Lung (tissue), 12 donors: Measurements from ENCODE around the gene ANKRD11. TPM values are rescaled to one million over a fixed set of nuclear protein-coding genes. Genes with fewer than 3 reads are reported as not detected.

Experiments
- ATAC-seq: fragments of 200-7000 bp; cut with Tn5 transposase; one replicate; pipeline ENCODE4 v1.9.1; 2020; ENCODE audit warnings: moderate number of reproducible peaks; ENCODE audit not compliant: insufficient read depth, low FRiP score
- DNase-seq, 3 donors: peaks; one replicate each; pipeline ENCODE4 v3.0.0-alpha.2; 2013 to 2017
- H3K27ac ChIP-seq, 2 donors: one replicate each; pipeline ENCODE4 v1.5.1; 2013; ENCODE audit warnings: mild to moderate bottlenecking in 2 of 2, moderate library complexity in 2 of 2, control low read depth in 1 of 2, inconsistent platforms in 1 of 2, low read depth in 1 of 2, low read length in 1 of 2
- H3K27me3 ChIP-seq, 3 donors: one replicate each; pipeline ENCODE4 v1.5.1; 2013; ENCODE audit warnings: low read length in 2 of 3; ENCODE audit not compliant: control insufficient read depth in 3 of 3, insufficient read depth in 3 of 3
- H3K36me3 ChIP-seq, 4 donors: one replicate each; pipeline ENCODE4 v1.5.1; 2013; ENCODE audit warnings: low read length in 4 of 4, mild to moderate bottlenecking in 1 of 4, moderate library complexity in 1 of 4; ENCODE audit not compliant: control insufficient read depth in 4 of 4, insufficient read depth in 4 of 4
- H3K4me1 ChIP-seq, 5 donors: one replicate each; pipeline ENCODE4 v1.5.1; 2013; ENCODE audit warnings: low read length in 5 of 5, mild to moderate bottlenecking in 2 of 5, moderate library complexity in 1 of 5; ENCODE audit not compliant: control insufficient read depth in 5 of 5, insufficient read depth in 5 of 5
- H3K4me3 ChIP-seq: one replicate; pipeline ENCODE4 v1.5.1; 2013; ENCODE audit warnings: mild to moderate bottlenecking, control low read depth, moderate library complexity
- H3K9ac ChIP-seq, 2 donors: one replicate each; pipeline ENCODE4 v1.5.1; 2013; ENCODE audit warnings: low read length in 2 of 2, control low read depth in 1 of 2; ENCODE audit not compliant: insufficient read depth in 1 of 2
- H3K9me3 ChIP-seq, 4 donors: one replicate each; pipeline ENCODE4 v1.5.1; 2013; ENCODE audit warnings: low read length in 3 of 4, mild to moderate bottlenecking in 1 of 4, moderate library complexity in 1 of 4; ENCODE audit not compliant: control insufficient read depth in 4 of 4, insufficient read depth in 3 of 4
- CTCF ChIP-seq: IDR thresholded peaks from 2 replicates; pipeline ENCODE4 v1.5.1; 2012; ENCODE audit warnings: mild to moderate bottlenecking; ENCODE audit errors: control extremely low read depth, extremely low read depth
- WGBS, 2 donors: extraction: QIAGEN DNeasy Blood & Tissue Kit; methylation state at CpG; one replicate each; pipeline ENCODE4 v1.1.7; 2013; 5-methylcytosine and 5-hydroxymethylcytosine counted together
- polyA plus RNA-seq, 2 donors: library from polyadenylated mRNA; stranded (reverse); fragments of 200-250 nt; gene quantifications; one replicate each; pipeline ENCODE4 v1.2.1, GENCODE V29; 2013
- total RNA-seq, 2 donors: library from RNA; depleted of rRNA in 1 of 2; stranded (reverse); fragments of >200 nt in 1 of 2; gene quantifications; one replicate each; pipeline ENCODE4 v1.2.1, GENCODE V29; 2014 to 2021
- donor health status: control.
- donor health status: control.
- donor health status: Bipolar disorder and iron deficiency.
- donor health status: healthy.
- donor health status: DM: yes; HTN: yes; CAD: no.

ANKRD11 gene
- total and polyA plus RNA-seq, 4 donors: 58.5 to 162 (median 89.5) TPM

- no peaks in the 10 kb centered on the region for H3K9me3 ChIP-seq
- H3K27me3 ChIP-seq: no peaks in the 10 kb centered on the region
- no peak overlapping the region for H3K9ac ChIP-seq
- no peak overlapping the region for H3K4me3 ChIP-seq
- no peak for TF ChIP-seq CTCF
- ATAC-seq (no peak), DNase-seq (no peak)
- H3K4me1 ChIP-seq: no peaks in the 10 kb centered on the region
- H3K36me3 ChIP-seq: peaks cover 19 to 77% (median 29%) of the 10 kb centered on the region in 4 donors
- no peak overlapping the region for H3K27ac ChIP-seq
- 97% methylated on average over 20 of the region's 20 CpGs for WGBS, 2 donors
These were observed 208.5 kb downstream of the ANKRD11 start for GRCh38 chr16:89281829-89282228.

- WGBS, 2 donors: 96 to 98% methylated on average over 28 of the region's 28 CpGs
- Histone ChIP-seq H3K4me3 (no peak overlapping the region), H3K9me3 (no peaks in the 10 kb centered on the region), H3K27ac (no peak overlapping the region), H3K4me1 (no peaks in the 10 kb centered on the region), H3K27me3 (no peaks in the 10 kb centered on the region), H3K9ac (no peak overlapping the region), H3K36me3 (peaks cover 16 to 76% (median 29%) of the 10 kb centered on the region in 4 donors)
- ATAC-seq: no peak
- no peak for TF ChIP-seq CTCF
- no peak for DNase-seq
These were observed 209.2 kb downstream of the ANKRD11 start for GRCh38 chr16:89281189-89281577.

- Histone ChIP-seq H3K9ac (no peak overlapping the region), H3K36me3 (peaks cover 16 to 76% (median 30%) of the 10 kb centered on the region in 4 donors), H3K4me3 (no peak overlapping the region), H3K27ac (no peak overlapping the region), H3K9me3 (no peaks in the 10 kb centered on the region), H3K27me3 (no peaks in the 10 kb centered on the region), H3K4me1 (no peaks in the 10 kb centered on the region)
- no peak for ATAC-seq
- no peak for DNase-seq
- 95% methylated on average over 44 of the region's 44 CpGs for WGBS, 2 donors
- no peak for TF ChIP-seq CTCF
These were observed 209.7 kb downstream of the ANKRD11 start for GRCh38 chr16:89280546-89281188.
